ENCODE data around the gene WDR82.

- TF ChIP-seq CTCF (IDR thresholded peaks at IDR 0.05) (no peak), ZFX (IDR thresholded peaks at IDR 0.05; ENCODE audit: borderline replicate concordance) (no peak)
These were observed 47.5 kb downstream of the WDR82 start for GRCh38 chr3:52230889-52231499.

Data from 22Rv1 (cell line).